ENCODE measurements around the gene FAM131A.

DNA sequence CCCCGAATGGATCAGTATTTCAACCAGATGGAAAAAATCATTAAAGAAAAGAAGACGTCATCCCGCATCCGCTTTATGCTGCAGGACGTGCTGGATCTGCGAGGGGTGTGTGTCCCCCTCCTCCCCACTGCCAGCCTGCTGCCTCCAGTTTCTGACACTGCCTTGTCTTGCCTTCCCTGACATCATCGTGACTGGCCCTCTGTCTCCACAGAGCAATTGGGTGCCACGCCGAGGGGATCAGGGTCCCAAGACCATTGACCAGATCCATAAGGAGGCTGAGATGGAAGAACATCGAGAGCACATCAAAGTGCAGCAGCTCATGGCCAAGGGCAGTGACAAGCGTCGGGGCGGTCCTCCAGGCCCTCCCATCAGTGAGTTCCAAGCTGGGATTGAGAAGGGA lies 12.1 kb upstream of the FAM131A start:
- TF ChIP-seq, protein P1, sequence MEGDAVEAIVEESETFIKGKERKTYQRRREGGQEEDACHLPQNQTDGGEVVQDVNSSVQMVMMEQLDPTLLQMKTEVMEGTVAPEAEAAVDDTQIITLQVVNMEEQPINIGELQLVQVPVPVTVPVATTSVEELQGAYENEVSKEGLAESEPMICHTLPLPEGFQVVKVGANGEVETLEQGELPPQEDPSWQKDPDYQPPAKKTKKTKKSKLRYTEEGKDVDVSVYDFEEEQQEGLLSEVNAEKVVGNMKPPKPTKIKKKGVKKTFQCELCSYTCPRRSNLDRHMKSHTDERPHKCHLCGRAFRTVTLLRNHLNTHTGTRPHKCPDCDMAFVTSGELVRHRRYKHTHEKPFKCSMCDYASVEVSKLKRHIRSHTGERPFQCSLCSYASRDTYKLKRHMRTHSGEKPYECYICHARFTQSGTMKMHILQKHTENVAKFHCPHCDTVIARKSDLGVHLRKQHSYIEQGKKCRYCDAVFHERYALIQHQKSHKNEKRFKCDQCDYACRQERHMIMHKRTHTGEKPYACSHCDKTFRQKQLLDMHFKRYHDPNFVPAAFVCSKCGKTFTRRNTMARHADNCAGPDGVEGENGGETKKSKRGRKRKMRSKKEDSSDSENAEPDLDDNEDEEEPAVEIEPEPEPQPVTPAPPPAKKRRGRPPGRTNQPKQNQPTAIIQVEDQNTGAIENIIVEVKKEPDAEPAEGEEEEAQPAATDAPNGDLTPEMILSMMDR (IDR thresholded peaks at IDR 0.05): no peak
- TF ChIP-seq POLR2A (IDR thresholded peaks at IDR 0.05): no peak
